Endothelial cell of umbilical vein (primary cell): ENCODE results near the gene FRRS1L. TPM values are rescaled to one million over a fixed set of nuclear protein-coding genes. Genes with fewer than 3 reads are reported as not detected.

Experiments
- BruUV-seq: library from RNA; stranded (reverse); fragments of 400-500 nt; replicated peaks from 2 replicates; lab custom pipeline; 2021; lab: Mats Ljungman, UMichigan
- CTCF ChIA-PET: fragments of 300-600, 350-600 bp; sonication (Branson Sonifier 250); formaldehyde crosslinking; loops from one replicate; lab custom pipeline; 2021; ENCODE audit warnings: antibody characterized with exemption, inconsistent platforms; lab: Charles Lee
- POLR2A ChIA-PET: fragments of 300-600, 350-600 bp; sonication (Branson Sonifier 250); formaldehyde crosslinking; loops from one replicate; lab custom pipeline; 2021; ENCODE audit warnings: antibody characterized with exemption, inconsistent platforms; lab: Charles Lee
- DNase-seq: peaks from one replicate; pipeline ENCODE4 v3.0.0-alpha.2; 2011; ENCODE audit warnings: low read depth, low spot score
- FAIRE-seq: peaks from 2 replicates; lab custom pipeline; 2011; peaks lifted over from hg19 to GRCh38; lab: Jason Lieb, UNC
- H2AFZ ChIP-seq: 2 replicates; pipeline ENCODE4 v1.6.0; 2012; ENCODE audit warnings: low read depth, low read length, control low read depth, inconsistent platforms
- H3K27ac ChIP-seq: 2 replicates; pipeline ENCODE4 v1.5.1; 2011; ENCODE audit warnings: low read depth, mild to moderate bottlenecking, control low read depth, low read length, moderate library complexity; ENCODE audit not compliant: insufficient read depth
- H3K27me3 ChIP-seq, 2 experiments: 2 replicates each; pipeline versions ENCODE4 v1.6.0 to v1.6.1; 2011; ENCODE audit warnings: low read length in 2 of 2, mixed read lengths in 1 of 2; ENCODE audit not compliant: control insufficient read depth in 2 of 2, insufficient read depth in 2 of 2
- H3K36me3 ChIP-seq, 2 experiments: 2 replicates in 1 of 2; 3 replicates in 1 of 2; pipeline ENCODE4 v1.5.1; 2011; ENCODE audit warnings: low read length in 2 of 2, mild to moderate bottlenecking in 1 of 2, moderate library complexity in 1 of 2; ENCODE audit not compliant: control insufficient read depth in 2 of 2, insufficient read depth in 2 of 2; ENCODE audit errors: extremely low read depth in 1 of 2
- H3K4me1 ChIP-seq: 3 replicates; pipeline ENCODE4 v1.5.1; 2011; ENCODE audit warnings: mild to moderate bottlenecking, low read length; ENCODE audit not compliant: control insufficient read depth, insufficient read depth; ENCODE audit errors: extremely low read depth
- H3K4me2 ChIP-seq: 2 replicates; pipeline ENCODE4 v1.6.1; 2011; ENCODE audit warnings: low read length, control low read depth, mixed read lengths; ENCODE audit not compliant: insufficient read depth
- H3K4me3 ChIP-seq, 3 experiments: fragments of 200-600 bp in 1 of 3; sonication (generic), shearing (Covaris generic) in 1 of 3; replicated peaks in 1 of 3; 2 replicates each; pipeline ENCODE4 v1.5.1; 2011 to 2016; ENCODE audit warnings: control low read depth in 3 of 3, low read length in 3 of 3, mild to moderate bottlenecking in 2 of 3, inconsistent platforms in 1 of 3, low read depth in 1 of 3, moderate library complexity in 1 of 3; ENCODE audit not compliant: insufficient read depth in 1 of 3
- H3K79me2 ChIP-seq: 2 replicates; pipeline ENCODE4 v1.6.0; 2012; ENCODE audit warnings: low read length, inconsistent platforms; ENCODE audit not compliant: control insufficient read depth, insufficient read depth
- H3K9ac ChIP-seq: replicated peaks from 2 replicates; pipeline ENCODE3; 2011; ENCODE audit warnings: low read length, control low read depth; ENCODE audit not compliant: insufficient read depth; ENCODE audit errors: extremely low read depth
- H3K9me1 ChIP-seq: replicated peaks from 3 replicates; pipeline ENCODE4 v1.6.0; 2011; ENCODE audit warnings: mild to moderate bottlenecking, low read length; ENCODE audit not compliant: control insufficient read depth, insufficient read depth; ENCODE audit errors: extremely low read depth
- H3K9me3 ChIP-seq: replicated peaks from 2 replicates; pipeline ENCODE4 v1.5.1; 2012; ENCODE audit warnings: low read length, inconsistent platforms; ENCODE audit not compliant: control insufficient read depth, insufficient read depth
- H4K20me1 ChIP-seq: replicated peaks from 2 replicates; pipeline ENCODE3; 2011; ENCODE audit warnings: mild to moderate bottlenecking, low read length; ENCODE audit not compliant: control insufficient read depth, insufficient read depth; ENCODE audit errors: extremely low read depth
- CTCF ChIP-seq, 2 donors: IDR thresholded peaks; 1 replicate in 1 of 2; 2 replicates in 1 of 2; pipeline ENCODE4 v1.5.1; 2011; ENCODE audit warnings: low read length in 2 of 2, mild to moderate bottlenecking in 2 of 2, moderate library complexity in 2 of 2, control low read depth in 1 of 2, inconsistent platforms in 1 of 2, low read depth in 1 of 2; ENCODE audit not compliant: insufficient read depth in 1 of 2; ENCODE audit errors: extremely low read depth in 1 of 2
- EZH2 ChIP-seq: IDR thresholded peaks from 2 replicates; pipeline ENCODE4 v1.6.1; 2012; ENCODE audit warnings: borderline replicate concordance, low read depth, mild to moderate bottlenecking, moderate library complexity, low read length, inconsistent platforms; ENCODE audit not compliant: severe bottlenecking
- GATA2 ChIP-seq: IDR thresholded peaks from 2 replicates; pipeline ENCODE4 v1.7.0; 2011; ENCODE audit warnings: low read depth, mild to moderate bottlenecking, moderate library complexity, mixed read lengths, low read length; ENCODE audit not compliant: insufficient read length, insufficient read depth
- JUN ChIP-seq: IDR thresholded peaks from 2 replicates; pipeline ENCODE4 v1.6.1; 2011; ENCODE audit warnings: borderline replicate concordance, low read depth; ENCODE audit not compliant: insufficient read length, insufficient read depth
- MAX ChIP-seq: IDR thresholded peaks from 2 replicates; pipeline ENCODE4 v1.6.1; 2011; ENCODE audit not compliant: insufficient read depth, insufficient read length
- MYC ChIP-seq: IDR thresholded peaks from one replicate; pipeline ENCODE4 v1.6.1; 2011; ENCODE audit warnings: mild to moderate bottlenecking, low read depth, low read length
- POLR2A ChIP-seq: IDR thresholded peaks from 2 replicates; pipeline ENCODE4 v1.6.1; 2012; ENCODE audit warnings: low read depth, mild to moderate bottlenecking, control low read depth, low read length
- POLR2AphosphoS5 ChIP-seq: IDR thresholded peaks from 2 replicates; pipeline ENCODE4 v1.6.1; 2012; ENCODE audit warnings: low read depth, mild to moderate bottlenecking, control low read depth, low read length, moderate library complexity; ENCODE audit not compliant: insufficient read depth
- dilution Hi-C: fragments of 300-500 bp; cut with MboI; formaldehyde crosslinking; loops from one replicate; pipeline ENCODE4 v1.15.0; 2019; ENCODE audit warnings: low sequenced_read_pairs; ENCODE audit not compliant: extremely low pct_ligation_motif_present
- intact Hi-C: fragments of 100-400 bp; cut with micrococcal nuclease; formaldehyde crosslinking; loops from one replicate; pipeline ENCODE4 v1.10.0; 2022
- polyA plus RNA-seq, 4 experiments: library from polyadenylated mRNA; depleted of rRNA in 3 of 4; stranded (reverse) in 3 of 4; unstranded in 1 of 4; fragments of >200 nt; gene quantifications; 2 replicates each; pipeline versions ENCODE4 v1.2.1 to v1.2.3, GENCODE V29; 2011 to 2012; ENCODE audit warnings: missing spikeins in 1 of 4
- total RNA-seq: library from RNA; stranded (reverse); gene quantifications from 2 replicates; pipeline ENCODE4 v1.2.3, GENCODE V29; 2021

The FRRS1L gene
- total and polyA plus RNA-seq, 2 donors (not counting 3 experiments of a cell fraction or from before 2014, with no cell fraction given) = not detected

- Histone ChIP-seq H3K9me3 (no peaks in the 10 kb centered on the region), H3K27ac (no peak overlapping the region), H3K4me2 (no peak overlapping the region), H2AFZ (no peak overlapping the region), H3K27me3 (peaks cover 3% of the 10 kb centered on the region in 2 experiments), H3K4me1 (no peaks in the 10 kb centered on the region), H3K9ac (no peak overlapping the region), H3K36me3 (no peaks in the 10 kb centered on the region), H3K9me1 (no peaks in the 10 kb centered on the region), H3K79me2 (no peaks in the 10 kb centered on the region), H4K20me1 (no peaks in the 10 kb centered on the region), H3K4me3 (no peak overlapping the region)
- no peak for FAIRE-seq
- dilution Hi-C loops = no loop called here
- no TSS peak for BruUV-seq
- CTCF ChIA-PET = interaction anchor here (1.0 to 3.2 kb wide), 2 partner anchors 11 to 15 kb away, joined by 4 to 18 read pairs; no protein-coding TSS in a partner anchor
- POLR2A ChIA-PET = no interaction called here
- intact Hi-C loops = loop anchor here (5.0 kb wide), 1 partner anchor 71 kb away; no protein-coding TSS in a partner anchor
- DNase-seq = no peak
- TF ChIP-seq MAX = no peak
- TF ChIP-seq GATA2 = no peak
- TF ChIP-seq POLR2AphosphoS5 = no peak
- no peak for TF ChIP-seq EZH2
- no peak for TF ChIP-seq POLR2A
- TF ChIP-seq CTCF (IDR thresholded peaks at IDR 0.05; ENCODE audit: extremely low read depth in 1 of 2, insufficient read depth in 1 of 2, low read depth in 1 of 2, low read length in 2 of 2) = no peak
- no peak for TF ChIP-seq JUN
- TF ChIP-seq MYC = no peak
Observed at GRCh38 chr9:109181284-109181683, 14.2 kb upstream of the FRRS1L start.
